NB4 (cell line): Measurements from ENCODE around the gene CCDC127.

Experiments used
- CTCF ChIP-seq: IDR thresholded peaks from one replicate; pipeline ENCODE4 v1.5.1; 2012; ENCODE audit warnings: low read depth, low read length
- POLR2A ChIP-seq: IDR thresholded peaks from 2 replicates; pipeline ENCODE4 v1.6.1; 2011; ENCODE audit warnings: mild to moderate bottlenecking; ENCODE audit not compliant: insufficient read length; ENCODE audit errors: extremely low read depth

- TF ChIP-seq CTCF: no peak
- no peak for TF ChIP-seq POLR2A
Observed at GRCh38 chr5:157126-157715, 60.7 kb downstream of the CCDC127 start.
